ENCODE measurements around the gene VWDE.
"Not testable (repeated sequence)": the region's sequence is repeated elsewhere in the genome, so short reads cannot be mapped to it uniquely, and the experiment has no call there.

Gene VWDE

GRCh38 chr7:12403287-12404181, at the start of gene VWDE:
VWDE (minus strand) TSS chr7:12403865; CDS start chr7:12403716, 149 bp downstream.
- DNase-seq = peak; percentile 92 to 96

GRCh38 chr7:12453136-12453535, 49.5 kb upstream of the VWDE start:
- not testable (repeated sequence) for DNase-seq

- no peak for DNase-seq
These were observed 47.0 kb upstream of the VWDE start for GRCh38 chr7:12450615-12451014.

GRCh38 chr7:12444785-12445184, 41.1 kb upstream of the VWDE start:
- DNase-seq = no peak

- no peak for DNase-seq
These were observed 36.6 kb upstream of the VWDE start for GRCh38 chr7:12440229-12440628.

- DNase-seq = peak; percentile 88 to 97
These were observed 33.4 kb upstream of the VWDE start for GRCh38 chr7:12436896-12437535.

GRCh38 chr7:12436126-12436525, 32.5 kb upstream of the VWDE start:
- peak in 1 of 2 experiments; percentile 40 for DNase-seq

- peak in 1 of 2 experiments; percentile 55 for DNase-seq
These were observed 30.5 kb upstream of the VWDE start for GRCh38 chr7:12434012-12434642.

GRCh38 chr7:12431886-12432556, 28.4 kb upstream of the VWDE start:
- DNase-seq = no peak

- DNase-seq = no peak
These were observed 21.6 kb upstream of the VWDE start for GRCh38 chr7:12425311-12425710.

- DNase-seq = no peak
These were observed 20.5 kb upstream of the VWDE start for GRCh38 chr7:12423997-12424745.

GRCh38 chr7:12423355-12423996, 19.8 kb upstream of the VWDE start:
- DNase-seq = no peak

- no peak for DNase-seq
These were observed 19.1 kb upstream of the VWDE start for GRCh38 chr7:12422554-12423320.

- DNase-seq = no peak
These were observed 14.8 kb upstream of the VWDE start for GRCh38 chr7:12418452-12418851.

GRCh38 chr7:12415072-12415471, 11.4 kb upstream of the VWDE start:
- no peak for DNase-seq

GRCh38 chr7:12412407-12412806, 8.7 kb upstream of the VWDE start:
- DNase-seq = no peak

- no peak for DNase-seq
These were observed 6.9 kb upstream of the VWDE start for GRCh38 chr7:12410523-12410922.

GRCh38 chr7:12409097-12409711, 5.5 kb upstream of the VWDE start:
- DNase-seq = no peak

GRCh38 chr7:12407652-12408051, 4.0 kb upstream of the VWDE start:
- DNase-seq = not testable (repeated sequence)

GRCh38 chr7:12402365-12402725, 1.3 kb downstream of the VWDE start:
- no peak for DNase-seq

All from NCI-H2081 (cell line).